SK-N-SH treated with all-trans-retinoic acid at 6 μM for 48 hours (cell line): ENCODE measurements around the gene ID2.

Experiments
- ATAC-seq: fragments of 200-7000 bp; cut with Tn5 transposase; 3 replicates; pipeline ENCODE4 v1.9.1; 2020; ENCODE audit warnings: mild to moderate bottlenecking, moderate library complexity
- ARNTL ChIP-seq: fragments of 450-650 bp; formaldehyde crosslinking; IDR thresholded peaks from 2 replicates; pipeline ENCODE4 v1.5.0; 2020; ENCODE audit warnings: low read depth, mild to moderate bottlenecking, moderate library complexity, borderline replicate concordance
- BACH2 ChIP-seq: fragments of 250-450 bp; sonication (Bioruptor Pico); IDR thresholded peaks from 2 replicates; pipeline ENCODE4 v1.9.0; 2021; ENCODE audit warnings: mild to moderate bottlenecking, borderline replicate concordance
- CSDC2 ChIP-seq: fragments of 250-450 bp; sonication (Bioruptor Pico); IDR thresholded peaks from 2 replicates; pipeline ENCODE4 v1.5.0; 2020; ENCODE audit warnings: mild to moderate bottlenecking, moderate library complexity
- ESRRG ChIP-seq: fragments of 250-450 bp; sonication (Bioruptor Pico); IDR thresholded peaks from 2 replicates; pipeline ENCODE4 v1.6.1; 2021; ENCODE audit warnings: mild to moderate bottlenecking
- GLIS3 ChIP-seq: fragments of 250-450 bp; sonication (Bioruptor Pico); IDR thresholded peaks from 2 replicates; pipeline ENCODE4 v1.5.0; 2020; ENCODE audit warnings: mild to moderate bottlenecking, moderate library complexity
- ISL1 ChIP-seq: fragments of 250-450 bp; sonication (Bioruptor Pico); IDR thresholded peaks from 2 replicates; pipeline ENCODE4 v2.1.2; 2022; ENCODE audit warnings: mild to moderate bottlenecking, moderate library complexity
- OSR1 ChIP-seq: fragments of 250-450 bp; sonication (Bioruptor Pico); IDR thresholded peaks from 2 replicates; pipeline ENCODE4 v1.8.0; 2022; ENCODE audit warnings: moderate library complexity, mild to moderate bottlenecking, inconsistent platforms
- PPARA ChIP-seq: fragments of 250-450 bp; sonication (Bioruptor Pico); IDR thresholded peaks from 2 replicates; pipeline ENCODE4 v1.5.0; 2020; ENCODE audit warnings: mild to moderate bottlenecking, borderline replicate concordance
- RARB ChIP-seq: fragments of 250-450 bp; sonication (Bioruptor Pico); IDR thresholded peaks from 2 replicates; pipeline ENCODE4 v1.8.0; 2021; ENCODE audit warnings: mild to moderate bottlenecking, moderate library complexity
- SNAI2 ChIP-seq: fragments of 250-450 bp; sonication (Bioruptor Pico); IDR thresholded peaks from 2 replicates; pipeline ENCODE4 v1.5.0; 2020; ENCODE audit warnings: mild to moderate bottlenecking, moderate library complexity
- TOX ChIP-seq: fragments of 250-450 bp; sonication (Bioruptor Pico); IDR thresholded peaks from 2 replicates; pipeline ENCODE4 v1.8.0; 2021; ENCODE audit warnings: mild to moderate bottlenecking, moderate library complexity, borderline replicate concordance
- ZC3H10 ChIP-seq: fragments of 250-450 bp; sonication (Bioruptor Pico); IDR thresholded peaks from 2 replicates; pipeline ENCODE4 v1.5.1; 2021; ENCODE audit warnings: mild to moderate bottlenecking, moderate library complexity
- ZFP3 ChIP-seq: fragments of 250-450 bp; sonication (Bioruptor Pico); IDR thresholded peaks from 2 replicates; pipeline ENCODE4 v1.5.0; 2020; ENCODE audit warnings: mild to moderate bottlenecking, moderate library complexity
- ZFP30 ChIP-seq: fragments of 450-650 bp; formaldehyde crosslinking; IDR thresholded peaks from 2 replicates; pipeline ENCODE4 v1.5.0; 2022; ENCODE audit warnings: mild to moderate bottlenecking, moderate library complexity
- ZNF565 ChIP-seq: fragments of 450-650 bp; formaldehyde crosslinking; conservative IDR thresholded peaks from 2 replicates; pipeline ENCODE4 v1.5.0; 2020; ENCODE audit warnings: low read depth, mild to moderate bottlenecking, moderate library complexity
- ZNF70 ChIP-seq: fragments of 450-650 bp; formaldehyde crosslinking; IDR thresholded peaks from 2 replicates; pipeline ENCODE4 v1.5.0; 2020; ENCODE audit warnings: mild to moderate bottlenecking, moderate library complexity
- ZNF8 ChIP-seq: fragments of 450-650 bp; formaldehyde crosslinking; IDR thresholded peaks from 2 replicates; pipeline ENCODE4 v1.5.0; 2020; ENCODE audit warnings: mild to moderate bottlenecking, moderate library complexity
- TF ChIP-seq, protein P1 (sequence below): fragments of 250-450 bp; sonication (Bioruptor Pico); IDR thresholded peaks from 2 replicates; pipeline ENCODE4 v1.5.1; 2020; ENCODE audit warnings: low read depth, mild to moderate bottlenecking, moderate library complexity
- TF ChIP-seq, protein P2 (sequence below): fragments of 250-450 bp; sonication (Bioruptor Pico); IDR thresholded peaks from 2 replicates; pipeline ENCODE4 v1.5.0; 2020; ENCODE audit warnings: mild to moderate bottlenecking, moderate library complexity
- TF ChIP-seq, protein P3 (sequence below): fragments of 250-450 bp; sonication (Bioruptor Pico); IDR thresholded peaks from 2 replicates; pipeline ENCODE4 v1.5.1; 2021; ENCODE audit warnings: mild to moderate bottlenecking, moderate library complexity
- TF ChIP-seq, protein P4 (sequence below): fragments of 250-450 bp; sonication (Bioruptor Pico); IDR thresholded peaks from 2 replicates; pipeline ENCODE4 v1.8.0; 2021; ENCODE audit warnings: low read depth, mild to moderate bottlenecking, moderate library complexity, borderline replicate concordance

ID2 gene

DNA sequence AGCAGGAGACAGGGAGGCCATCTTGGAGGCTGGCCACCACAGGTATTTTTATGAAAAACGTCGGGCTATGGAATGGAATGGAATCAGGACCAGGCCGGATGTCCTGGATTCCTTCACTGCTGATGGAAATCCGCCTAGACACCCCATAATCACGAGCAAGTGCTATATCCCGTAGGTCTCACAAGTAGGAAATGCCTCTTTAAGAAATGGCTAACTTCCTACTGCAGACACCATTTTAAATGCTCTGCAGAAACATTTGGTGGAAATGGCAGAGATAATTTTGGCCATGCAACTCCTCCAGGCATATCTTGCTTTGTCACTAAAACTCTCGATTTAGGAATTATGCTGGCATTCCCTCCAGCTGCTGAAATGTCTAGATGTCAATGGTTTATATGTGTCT is 18.0 kb downstream of the ID2 start:
- ATAC-seq = no peak
- no peak for TF ChIP-seq ARNTL (CRISPR knock-in tag)
- TF ChIP-seq, protein P1, sequence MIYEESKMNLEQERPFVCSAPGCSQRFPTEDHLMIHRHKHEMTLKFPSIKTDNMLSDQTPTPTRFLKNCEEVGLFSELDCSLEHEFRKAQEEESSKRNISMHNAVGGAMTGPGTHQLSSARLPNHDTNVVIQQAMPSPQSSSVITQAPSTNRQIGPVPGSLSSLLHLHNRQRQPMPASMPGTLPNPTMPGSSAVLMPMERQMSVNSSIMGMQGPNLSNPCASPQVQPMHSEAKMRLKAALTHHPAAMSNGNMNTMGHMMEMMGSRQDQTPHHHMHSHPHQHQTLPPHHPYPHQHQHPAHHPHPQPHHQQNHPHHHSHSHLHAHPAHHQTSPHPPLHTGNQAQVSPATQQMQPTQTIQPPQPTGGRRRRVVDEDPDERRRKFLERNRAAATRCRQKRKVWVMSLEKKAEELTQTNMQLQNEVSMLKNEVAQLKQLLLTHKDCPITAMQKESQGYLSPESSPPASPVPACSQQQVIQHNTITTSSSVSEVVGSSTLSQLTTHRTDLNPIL = no peak
- no peak for TF ChIP-seq ZNF8 (CRISPR knock-in tag)
- TF ChIP-seq GLIS3 (CRISPR knock-in tag) = no peak
- TF ChIP-seq ISL1 (CRISPR knock-in tag) = no peak
- TF ChIP-seq ZFP3 (CRISPR knock-in tag) = no peak
- no peak for TF ChIP-seq ESRRG (CRISPR knock-in tag)
- TF ChIP-seq OSR1 = no peak

DNA sequence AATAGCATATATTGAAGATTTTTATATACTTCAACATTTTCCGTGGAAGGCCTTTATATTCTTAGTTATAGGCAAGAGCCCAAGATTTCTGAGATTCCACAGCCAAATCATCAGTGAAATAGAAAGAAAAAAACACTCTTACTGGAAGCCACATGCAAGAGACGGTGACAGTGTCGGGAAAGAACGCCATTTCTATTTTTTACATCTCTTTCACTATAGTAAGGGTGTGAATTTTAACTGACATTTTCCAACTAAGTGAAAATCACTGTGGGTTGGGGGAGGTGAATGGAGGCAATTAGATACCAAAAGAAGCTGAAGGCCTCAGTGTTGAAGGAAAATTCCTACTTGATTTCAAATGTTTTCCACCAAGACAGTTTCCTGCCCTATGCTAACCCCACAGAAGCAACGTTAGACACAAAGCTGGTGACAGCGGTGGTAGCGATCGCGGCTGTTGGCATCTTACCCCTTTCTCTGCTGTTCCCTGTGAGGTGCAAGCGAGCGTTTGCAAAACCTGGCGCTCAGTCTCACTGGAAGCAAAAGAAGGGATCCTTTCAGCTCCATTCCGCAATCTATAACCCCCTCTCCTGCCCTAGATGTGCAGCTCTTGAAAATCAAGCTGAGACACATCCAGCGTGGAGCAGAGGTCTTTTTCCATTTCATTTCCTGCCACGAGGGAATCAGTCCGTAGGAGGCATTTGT is 20.0 kb downstream of the ID2 start:
- no peak for ATAC-seq
- no peak for TF ChIP-seq ZNF70 (CRISPR knock-in tag)

DNA sequence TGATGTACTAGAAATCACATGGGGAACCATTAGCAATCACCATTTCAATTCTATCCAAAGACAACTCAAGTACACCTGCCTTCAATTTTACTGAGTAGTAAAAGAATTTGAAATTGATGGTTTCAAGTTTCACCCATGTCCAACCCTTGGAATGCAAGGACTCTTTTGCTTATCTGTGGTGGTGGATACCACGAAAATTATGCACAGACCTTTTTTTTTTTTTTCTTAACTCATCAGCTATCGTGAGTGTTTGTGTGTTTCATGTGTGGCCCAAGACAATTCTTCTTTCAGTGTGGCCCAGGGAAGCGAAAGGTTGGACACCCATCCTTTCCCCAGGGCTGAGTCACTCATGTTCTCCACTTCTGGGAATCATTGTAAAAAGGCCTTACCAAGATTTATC is 23.1 kb downstream of the ID2 start:
- TF ChIP-seq ARNTL (CRISPR knock-in tag) = no peak
- TF ChIP-seq ESRRG (CRISPR knock-in tag) = no peak
- TF ChIP-seq ZNF8 (CRISPR knock-in tag) = no peak
- no peak for TF ChIP-seq ZNF70 (CRISPR knock-in tag)
- no peak for TF ChIP-seq GLIS3 (CRISPR knock-in tag)
- no peak for TF ChIP-seq ZFP30 (CRISPR knock-in tag)
- no peak for TF ChIP-seq OSR1
- TF ChIP-seq, all 23 proteins: peak for 0
- peak; percentile 70 for ATAC-seq

DNA sequence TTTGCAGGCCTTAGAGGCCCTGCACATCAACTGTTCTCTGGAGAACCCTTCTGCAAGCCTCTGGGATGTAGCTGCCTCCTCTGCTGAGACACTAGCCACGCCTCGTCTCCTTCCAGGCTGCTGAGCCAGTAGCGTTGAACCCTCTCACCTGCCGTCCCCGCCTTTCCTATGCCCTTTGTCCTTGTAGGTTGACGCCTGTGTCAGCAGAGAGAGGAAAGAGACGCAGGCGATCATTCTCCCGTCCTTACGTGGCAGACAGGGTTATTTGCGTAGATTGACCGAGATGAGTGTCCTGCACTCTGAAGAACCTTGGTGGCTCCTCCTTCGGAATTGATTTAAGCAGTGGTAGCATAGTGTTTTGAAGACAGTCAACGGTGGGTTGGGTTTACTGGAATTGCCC is 27.8 kb downstream of the ID2 start:
- TF ChIP-seq BACH2 (CRISPR knock-in tag) (no peak), ZNF8 (CRISPR knock-in tag) (no peak), CSDC2 (CRISPR knock-in tag) (no peak), TOX (CRISPR knock-in tag) (no peak), SNAI2 (no peak), RARB (CRISPR knock-in tag) (no peak), GLIS3 (CRISPR knock-in tag) (no peak), ZC3H10 (CRISPR knock-in tag) (no peak), ZNF565 (CRISPR knock-in tag) (no peak), ARNTL (CRISPR knock-in tag) (no peak), PPARA (CRISPR knock-in tag) (no peak)
- TF ChIP-seq, protein P2, sequence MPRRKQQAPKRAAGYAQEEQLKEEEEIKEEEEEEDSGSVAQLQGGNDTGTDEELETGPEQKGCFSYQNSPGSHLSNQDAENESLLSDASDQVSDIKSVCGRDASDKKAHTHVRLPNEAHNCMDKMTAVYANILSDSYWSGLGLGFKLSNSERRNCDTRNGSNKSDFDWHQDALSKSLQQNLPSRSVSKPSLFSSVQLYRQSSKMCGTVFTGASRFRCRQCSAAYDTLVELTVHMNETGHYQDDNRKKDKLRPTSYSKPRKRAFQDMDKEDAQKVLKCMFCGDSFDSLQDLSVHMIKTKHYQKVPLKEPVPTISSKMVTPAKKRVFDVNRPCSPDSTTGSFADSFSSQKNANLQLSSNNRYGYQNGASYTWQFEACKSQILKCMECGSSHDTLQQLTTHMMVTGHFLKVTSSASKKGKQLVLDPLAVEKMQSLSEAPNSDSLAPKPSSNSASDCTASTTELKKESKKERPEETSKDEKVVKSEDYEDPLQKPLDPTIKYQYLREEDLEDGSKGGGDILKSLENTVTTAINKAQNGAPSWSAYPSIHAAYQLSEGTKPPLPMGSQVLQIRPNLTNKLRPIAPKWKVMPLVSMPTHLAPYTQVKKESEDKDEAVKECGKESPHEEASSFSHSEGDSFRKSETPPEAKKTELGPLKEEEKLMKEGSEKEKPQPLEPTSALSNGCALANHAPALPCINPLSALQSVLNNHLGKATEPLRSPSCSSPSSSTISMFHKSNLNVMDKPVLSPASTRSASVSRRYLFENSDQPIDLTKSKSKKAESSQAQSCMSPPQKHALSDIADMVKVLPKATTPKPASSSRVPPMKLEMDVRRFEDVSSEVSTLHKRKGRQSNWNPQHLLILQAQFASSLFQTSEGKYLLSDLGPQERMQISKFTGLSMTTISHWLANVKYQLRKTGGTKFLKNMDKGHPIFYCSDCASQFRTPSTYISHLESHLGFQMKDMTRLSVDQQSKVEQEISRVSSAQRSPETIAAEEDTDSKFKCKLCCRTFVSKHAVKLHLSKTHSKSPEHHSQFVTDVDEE (CRISPR knock-in tag) = no peak
- TF ChIP-seq, protein P3, sequence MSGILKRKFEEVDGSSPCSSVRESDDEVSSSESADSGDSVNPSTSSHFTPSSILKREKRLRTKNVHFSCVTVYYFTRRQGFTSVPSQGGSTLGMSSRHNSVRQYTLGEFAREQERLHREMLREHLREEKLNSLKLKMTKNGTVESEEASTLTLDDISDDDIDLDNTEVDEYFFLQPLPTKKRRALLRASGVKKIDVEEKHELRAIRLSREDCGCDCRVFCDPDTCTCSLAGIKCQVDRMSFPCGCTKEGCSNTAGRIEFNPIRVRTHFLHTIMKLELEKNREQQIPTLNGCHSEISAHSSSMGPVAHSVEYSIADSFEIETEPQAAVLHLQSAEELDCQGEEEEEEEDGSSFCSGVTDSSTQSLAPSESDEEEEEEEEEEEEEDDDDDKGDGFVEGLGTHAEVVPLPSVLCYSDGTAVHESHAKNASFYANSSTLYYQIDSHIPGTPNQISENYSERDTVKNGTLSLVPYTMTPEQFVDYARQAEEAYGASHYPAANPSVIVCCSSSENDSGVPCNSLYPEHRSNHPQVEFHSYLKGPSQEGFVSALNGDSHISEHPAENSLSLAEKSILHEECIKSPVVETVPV (CRISPR knock-in tag) = no peak
- TF ChIP-seq, protein P4, sequence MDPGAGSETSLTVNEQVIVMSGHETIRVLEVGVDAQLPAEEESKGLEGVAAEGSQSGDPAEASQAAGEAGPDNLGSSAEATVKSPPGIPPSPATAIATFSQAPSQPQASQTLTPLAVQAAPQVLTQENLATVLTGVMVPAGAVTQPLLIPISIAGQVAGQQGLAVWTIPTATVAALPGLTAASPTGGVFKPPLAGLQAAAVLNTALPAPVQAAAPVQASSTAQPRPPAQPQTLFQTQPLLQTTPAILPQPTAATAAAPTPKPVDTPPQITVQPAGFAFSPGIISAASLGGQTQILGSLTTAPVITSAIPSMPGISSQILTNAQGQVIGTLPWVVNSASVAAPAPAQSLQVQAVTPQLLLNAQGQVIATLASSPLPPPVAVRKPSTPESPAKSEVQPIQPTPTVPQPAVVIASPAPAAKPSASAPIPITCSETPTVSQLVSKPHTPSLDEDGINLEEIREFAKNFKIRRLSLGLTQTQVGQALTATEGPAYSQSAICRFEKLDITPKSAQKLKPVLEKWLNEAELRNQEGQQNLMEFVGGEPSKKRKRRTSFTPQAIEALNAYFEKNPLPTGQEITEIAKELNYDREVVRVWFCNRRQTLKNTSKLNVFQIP = no peak
- no peak for ATAC-seq
